ENCODE data around the gene NR1D1.

Gene NR1D1

DNA sequence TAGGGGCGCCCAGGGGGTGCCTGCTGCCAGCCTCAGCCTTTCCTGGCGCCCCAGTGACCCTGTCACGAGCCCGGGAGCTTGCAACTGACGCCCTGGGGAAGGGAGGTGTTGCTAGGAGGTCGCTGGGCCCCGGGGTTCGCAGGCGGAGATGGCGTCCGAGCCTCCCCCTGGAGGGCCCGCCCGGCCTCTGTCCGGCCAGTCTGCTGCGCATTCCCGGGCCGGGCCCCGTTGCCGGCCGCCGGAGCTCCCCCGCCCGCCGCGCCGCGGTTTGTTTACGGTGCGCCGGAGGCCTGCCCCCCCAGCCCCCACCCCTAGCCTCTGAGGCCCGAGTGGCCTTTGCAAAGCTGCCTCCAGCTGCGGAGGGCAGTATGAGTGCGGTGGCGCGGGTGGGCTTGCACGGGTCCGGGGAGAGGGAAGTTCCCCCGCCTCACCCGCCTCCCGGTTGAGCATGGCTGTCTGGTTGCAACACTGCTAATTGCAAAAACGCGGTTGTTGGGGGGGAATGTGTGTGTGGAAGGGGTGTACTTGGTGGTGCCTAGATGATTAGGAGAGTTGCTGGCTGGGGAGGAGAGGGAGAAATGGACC lies 37.1 kb downstream of the NR1D1 start:
- no peak for TF ChIP-seq TAF1 (IDR thresholded peaks at IDR 0.05; ENCODE audit: borderline replicate concordance, insufficient read depth, low read length)
- TF ChIP-seq FOXP2 (optimal IDR thresholded peaks at IDR 0.05; ENCODE audit: borderline replicate concordance, extremely low read depth, extremely low read length, insufficient read depth): no peak
- TF ChIP-seq POLR2AphosphoS5 (IDR thresholded peaks at IDR 0.05; ENCODE audit: low read depth, low read length): no peak
- no peak for TF ChIP-seq SIN3A (IDR thresholded peaks at IDR 0.05; ENCODE audit: borderline replicate concordance, insufficient read depth, low read length)
- TF ChIP-seq, protein P1, sequence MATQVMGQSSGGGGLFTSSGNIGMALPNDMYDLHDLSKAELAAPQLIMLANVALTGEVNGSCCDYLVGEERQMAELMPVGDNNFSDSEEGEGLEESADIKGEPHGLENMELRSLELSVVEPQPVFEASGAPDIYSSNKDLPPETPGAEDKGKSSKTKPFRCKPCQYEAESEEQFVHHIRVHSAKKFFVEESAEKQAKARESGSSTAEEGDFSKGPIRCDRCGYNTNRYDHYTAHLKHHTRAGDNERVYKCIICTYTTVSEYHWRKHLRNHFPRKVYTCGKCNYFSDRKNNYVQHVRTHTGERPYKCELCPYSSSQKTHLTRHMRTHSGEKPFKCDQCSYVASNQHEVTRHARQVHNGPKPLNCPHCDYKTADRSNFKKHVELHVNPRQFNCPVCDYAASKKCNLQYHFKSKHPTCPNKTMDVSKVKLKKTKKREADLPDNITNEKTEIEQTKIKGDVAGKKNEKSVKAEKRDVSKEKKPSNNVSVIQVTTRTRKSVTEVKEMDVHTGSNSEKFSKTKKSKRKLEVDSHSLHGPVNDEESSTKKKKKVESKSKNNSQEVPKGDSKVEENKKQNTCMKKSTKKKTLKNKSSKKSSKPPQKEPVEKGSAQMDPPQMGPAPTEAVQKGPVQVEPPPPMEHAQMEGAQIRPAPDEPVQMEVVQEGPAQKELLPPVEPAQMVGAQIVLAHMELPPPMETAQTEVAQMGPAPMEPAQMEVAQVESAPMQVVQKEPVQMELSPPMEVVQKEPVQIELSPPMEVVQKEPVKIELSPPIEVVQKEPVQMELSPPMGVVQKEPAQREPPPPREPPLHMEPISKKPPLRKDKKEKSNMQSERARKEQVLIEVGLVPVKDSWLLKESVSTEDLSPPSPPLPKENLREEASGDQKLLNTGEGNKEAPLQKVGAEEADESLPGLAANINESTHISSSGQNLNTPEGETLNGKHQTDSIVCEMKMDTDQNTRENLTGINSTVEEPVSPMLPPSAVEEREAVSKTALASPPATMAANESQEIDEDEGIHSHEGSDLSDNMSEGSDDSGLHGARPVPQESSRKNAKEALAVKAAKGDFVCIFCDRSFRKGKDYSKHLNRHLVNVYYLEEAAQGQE (IDR thresholded peaks at IDR 0.05; ENCODE audit: insufficient read depth in 1 of 2, low read depth in 2 of 2, low read length in 2 of 2): no peak

DNA sequence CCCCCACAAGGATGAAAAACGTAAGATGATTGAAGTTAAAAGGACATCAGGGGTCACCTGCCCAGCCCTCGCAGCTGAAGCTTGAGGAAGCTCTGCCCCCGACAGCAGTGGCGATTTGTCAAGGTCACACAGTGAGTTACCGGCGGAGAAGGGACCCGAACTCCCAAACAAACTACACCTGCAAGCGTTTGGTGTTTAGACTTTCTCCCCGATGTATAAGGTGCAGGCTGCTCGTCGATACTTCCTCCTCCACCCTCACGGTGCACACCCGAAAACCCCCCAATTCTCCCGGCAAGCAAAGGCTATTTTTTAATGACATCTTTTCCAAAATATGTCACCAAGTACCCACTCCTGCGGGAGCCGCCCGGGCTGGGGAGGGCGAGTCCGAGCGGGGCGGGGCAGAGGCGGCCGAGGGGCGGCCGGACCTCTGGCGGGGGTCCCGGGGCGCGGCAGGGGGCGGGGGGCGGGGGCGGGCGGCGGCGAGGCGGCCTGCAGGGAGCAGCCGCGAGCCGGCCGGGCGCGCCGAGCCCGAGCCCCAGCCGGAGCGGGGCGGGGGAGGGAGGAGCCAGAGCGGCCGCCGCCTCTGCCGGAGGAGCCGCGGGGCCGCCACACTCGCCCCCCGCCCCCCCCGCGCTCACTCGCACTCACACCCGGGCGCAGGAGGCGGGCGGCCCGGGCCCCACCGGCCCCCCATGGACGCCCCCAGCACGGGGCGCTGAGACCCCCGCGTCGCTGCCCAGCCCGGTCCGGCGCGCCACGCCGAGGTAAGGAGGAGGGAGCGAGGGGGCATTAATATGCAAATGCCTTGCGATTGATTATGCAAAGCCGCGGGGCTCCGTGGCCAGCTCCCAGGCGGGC lies 37.8 kb downstream of the NR1D1 start, which contains the start of gene THRA:
THRA (plus strand) TSS at position 637 of the 858 bp plus-strand sequence. CDS start 11,524 bp downstream, outside the sequence.
- TF ChIP-seq, protein P1 (IDR thresholded peaks at IDR 0.05; ENCODE audit: insufficient read depth in 1 of 2, low read depth in 2 of 2, low read length in 2 of 2): no peak
- no peak for TF ChIP-seq POLR2AphosphoS5 (IDR thresholded peaks at IDR 0.05; ENCODE audit: low read depth, low read length)
- no peak for TF ChIP-seq SIN3A (IDR thresholded peaks at IDR 0.05; ENCODE audit: borderline replicate concordance, insufficient read depth, low read length)
- no peak for TF ChIP-seq FOXP2 (optimal IDR thresholded peaks at IDR 0.05; ENCODE audit: borderline replicate concordance, extremely low read depth, extremely low read length, insufficient read depth)
- TF ChIP-seq TAF1 (IDR thresholded peaks at IDR 0.05; ENCODE audit: borderline replicate concordance, insufficient read depth, low read length): no peak

DNA sequence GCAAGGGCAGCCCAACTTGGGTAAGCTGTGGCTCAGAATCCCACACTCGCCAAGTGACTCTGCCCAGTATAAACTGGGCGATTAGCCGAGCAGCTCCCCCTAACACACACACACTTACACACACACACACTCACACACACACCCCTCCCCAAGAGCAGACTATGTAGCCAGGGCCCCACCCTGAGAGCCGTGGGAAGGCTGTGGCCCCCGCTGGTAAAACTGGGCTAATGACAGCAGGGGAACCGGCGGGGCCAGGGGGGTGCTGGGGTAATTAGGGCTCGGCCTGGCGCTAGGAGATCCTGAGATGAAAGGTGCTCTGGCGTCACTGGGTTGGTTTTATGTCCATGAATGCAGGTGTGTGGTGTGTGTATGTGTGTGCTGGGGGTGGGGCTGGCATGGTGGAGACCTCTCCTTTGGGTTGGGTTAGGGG lies 38.8 kb downstream of the NR1D1 start:
- no peak for TF ChIP-seq POLR2AphosphoS5 (IDR thresholded peaks at IDR 0.05; ENCODE audit: low read depth, low read length)
- TF ChIP-seq SIN3A (IDR thresholded peaks at IDR 0.05; ENCODE audit: borderline replicate concordance, insufficient read depth, low read length): no peak
- TF ChIP-seq FOXP2 (optimal IDR thresholded peaks at IDR 0.05; ENCODE audit: borderline replicate concordance, extremely low read depth, extremely low read length, insufficient read depth): no peak
- TF ChIP-seq TAF1 (IDR thresholded peaks at IDR 0.05; ENCODE audit: borderline replicate concordance, insufficient read depth, low read length): no peak
- TF ChIP-seq, protein P1 (IDR thresholded peaks at IDR 0.05; ENCODE audit: insufficient read depth in 1 of 2, low read depth in 2 of 2, low read length in 2 of 2): no peak

DNA sequence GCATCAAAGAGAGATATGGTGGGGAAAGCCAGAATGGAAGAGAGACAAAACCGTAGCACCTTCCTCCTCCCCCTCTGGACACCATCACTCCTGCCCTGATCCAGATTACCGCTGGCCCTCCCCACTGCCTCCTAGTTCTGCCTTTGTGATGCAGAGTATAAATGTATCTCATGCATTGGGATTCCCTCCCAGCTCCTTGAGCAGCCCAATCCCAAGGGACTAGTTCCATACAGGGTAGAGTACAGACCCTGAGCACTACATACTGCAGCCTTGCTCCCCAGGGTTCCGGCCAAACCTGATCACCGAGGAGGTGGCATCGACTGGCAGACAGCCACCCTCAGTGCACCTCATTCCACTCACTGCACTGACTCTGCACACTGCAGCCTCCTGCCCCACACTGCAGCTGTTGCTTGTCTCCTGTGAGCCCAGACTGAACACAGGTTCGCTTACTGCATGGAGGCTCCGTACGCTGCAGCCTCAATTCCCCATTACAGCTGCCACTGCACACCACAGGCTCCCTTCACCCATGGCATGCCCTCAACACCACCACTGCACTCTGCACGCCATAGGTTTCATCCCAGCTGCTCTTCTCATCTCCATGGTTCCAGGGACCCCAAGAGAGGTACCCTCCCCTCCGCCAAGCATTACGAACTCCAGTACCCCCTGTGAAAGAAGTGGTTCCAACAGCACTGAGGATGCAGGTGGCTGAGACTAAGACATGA lies 39.3 kb downstream of the NR1D1 start:
- TF ChIP-seq, protein P1 (IDR thresholded peaks at IDR 0.05; ENCODE audit: insufficient read depth in 1 of 2, low read depth in 2 of 2, low read length in 2 of 2): no peak
- TF ChIP-seq TAF1 (IDR thresholded peaks at IDR 0.05; ENCODE audit: borderline replicate concordance, insufficient read depth, low read length) (no peak), POLR2AphosphoS5 (IDR thresholded peaks at IDR 0.05; ENCODE audit: low read depth, low read length) (no peak), SIN3A (IDR thresholded peaks at IDR 0.05; ENCODE audit: borderline replicate concordance, insufficient read depth, low read length) (no peak), FOXP2 (optimal IDR thresholded peaks at IDR 0.05; ENCODE audit: borderline replicate concordance, extremely low read depth, extremely low read length, insufficient read depth) (no peak)

Measured in PFSK-1 (cell line).